Esophagus mucosa (tissue), 1 donor: ENCODE data around the gene EHF. TPM values are rescaled to one million over a fixed set of nuclear protein-coding genes. Genes with fewer than 3 reads are reported as not detected.
"Not testable (repeated sequence)": the region's sequence is repeated elsewhere in the genome, so short reads cannot be mapped to it uniquely, and the experiment has no call there.

Source experiments
- ATAC-seq: fragments of 200-7000 bp; cut with Tn5 transposase; one replicate; pipeline ENCODE4 v1.9.1; 2020
- total RNA-seq: library from RNA; stranded (reverse); gene quantifications from one replicate; pipeline ENCODE4 v1.2.4, GENCODE V29; 2023
- donor health status: DM: yes; HTN: yes; CAD: no.

EHF gene
- 342 TPM for total RNA-seq

GRCh38 chr11:34620820-34621792 is at the start of gene EHF:
TSS of gene EHF (plus strand) at chr11:34621093. CDS start at chr11:34642631, 21,538 bp downstream.
- peak; percentile 85 for ATAC-seq

GRCh38 chr11:34573537-34573936 is 47.4 kb upstream of the EHF start:
- ATAC-seq, result no peak

DNA sequence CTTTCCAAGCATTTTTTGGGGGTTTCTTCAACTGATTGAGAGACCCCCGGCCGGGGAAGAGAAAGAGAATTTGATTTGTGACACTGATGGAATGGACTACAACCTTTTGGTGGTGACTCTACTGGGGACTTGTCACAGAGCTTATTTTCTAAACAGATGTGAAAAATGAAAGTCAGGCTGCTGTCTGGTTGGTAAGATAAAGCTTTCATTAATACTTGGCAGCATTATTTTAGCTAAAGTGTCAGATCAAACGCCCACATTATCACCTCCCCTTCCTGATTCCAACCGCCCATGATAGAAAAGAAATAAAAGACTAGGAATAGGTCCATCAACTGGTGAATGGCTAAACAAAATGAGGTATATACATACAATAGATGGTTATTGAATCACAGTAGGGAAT is 45.6 kb upstream of the EHF start:
- no peak for ATAC-seq

- ATAC-seq, result no peak
Observed at GRCh38 chr11:34575671-34576070, 45.2 kb upstream of the EHF start.

- ATAC-seq, result no peak
Observed at GRCh38 chr11:34576331-34576730, 44.6 kb upstream of the EHF start.

DNA sequence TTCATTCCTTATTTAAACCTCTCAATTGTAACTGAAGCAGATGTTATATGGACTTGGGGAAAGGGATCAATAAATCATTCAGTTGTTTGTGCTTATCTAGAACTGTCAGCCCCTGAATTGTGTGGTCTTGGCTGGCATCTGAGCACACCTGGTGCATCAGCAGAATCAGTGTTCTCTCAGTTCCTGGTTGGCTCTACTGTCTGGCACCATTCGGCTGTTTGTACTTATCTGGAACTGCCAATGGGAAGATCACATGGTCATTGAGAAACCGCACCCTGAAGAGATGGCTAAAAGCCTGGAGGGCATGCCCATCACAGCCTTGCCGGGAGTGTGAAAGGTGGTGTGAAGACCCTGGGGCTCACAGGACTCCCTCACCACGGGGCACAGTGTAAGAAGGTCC is 37.1 kb upstream of the EHF start:
- ATAC-seq, result no peak

- peak; percentile 14 for ATAC-seq
Observed at GRCh38 chr11:34585304-34585734, 35.6 kb upstream of the EHF start.

DNA sequence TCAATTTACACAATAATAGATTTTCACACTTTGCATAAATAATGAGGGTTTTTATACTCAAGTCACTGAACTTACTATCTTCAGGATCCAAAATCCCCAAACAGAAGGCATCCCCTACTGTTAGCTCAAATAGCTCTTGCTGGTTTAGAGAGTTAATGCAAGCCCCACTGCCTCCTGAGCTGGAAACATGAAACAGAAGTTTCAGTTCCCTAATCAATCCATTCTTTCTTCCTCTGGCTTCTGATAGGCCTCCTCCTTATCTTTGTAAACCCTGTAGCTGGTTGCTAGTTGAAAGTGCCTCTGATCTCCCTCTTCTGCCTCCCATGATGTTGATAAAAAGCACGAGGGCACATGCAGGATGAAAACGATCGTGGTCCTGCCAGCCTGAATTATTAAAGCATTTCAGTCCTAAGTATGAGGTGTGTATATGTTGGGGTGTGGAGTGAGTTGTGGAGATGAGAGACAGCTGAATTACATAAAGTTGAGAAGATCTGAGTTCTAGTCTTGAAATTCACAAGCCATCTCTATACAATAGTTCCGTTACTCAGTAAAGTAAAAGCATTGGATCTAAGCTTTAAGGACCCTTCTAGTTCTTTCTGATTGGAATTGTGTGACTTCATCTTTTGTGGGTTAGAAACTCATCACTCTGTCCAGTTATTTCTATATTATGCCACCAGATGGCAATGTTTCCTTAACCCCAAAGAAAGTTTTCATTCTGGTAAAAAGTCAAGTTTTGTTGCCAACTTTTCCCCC is 35.0 kb upstream of the EHF start:
- peak; percentile 54 for ATAC-seq

GRCh38 chr11:34586488-34587281 is 34.2 kb upstream of the EHF start:
- ATAC-seq, result peak; percentile 46

- ATAC-seq, result peak; percentile 67
Observed at GRCh38 chr11:34587282-34587677, 33.6 kb upstream of the EHF start.

DNA sequence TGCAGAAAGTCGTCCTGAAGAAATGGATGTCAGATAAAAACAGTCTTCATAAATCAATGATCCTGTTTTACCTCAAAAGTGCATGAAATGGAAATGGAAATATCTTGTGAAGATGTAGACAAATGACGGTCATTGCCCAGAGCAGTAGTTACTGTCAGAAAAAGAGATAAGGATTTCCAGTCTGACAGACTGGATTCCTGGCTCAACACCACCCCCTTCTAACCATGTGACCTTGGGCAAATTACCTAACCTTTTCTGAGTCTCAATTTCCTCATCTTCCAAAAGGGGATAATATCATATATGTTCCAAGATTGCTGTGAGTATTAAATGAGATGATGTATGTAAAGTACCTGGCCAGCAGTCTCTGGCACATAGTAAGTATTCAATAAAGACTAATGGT is 32.9 kb upstream of the EHF start:
- no peak for ATAC-seq

DNA sequence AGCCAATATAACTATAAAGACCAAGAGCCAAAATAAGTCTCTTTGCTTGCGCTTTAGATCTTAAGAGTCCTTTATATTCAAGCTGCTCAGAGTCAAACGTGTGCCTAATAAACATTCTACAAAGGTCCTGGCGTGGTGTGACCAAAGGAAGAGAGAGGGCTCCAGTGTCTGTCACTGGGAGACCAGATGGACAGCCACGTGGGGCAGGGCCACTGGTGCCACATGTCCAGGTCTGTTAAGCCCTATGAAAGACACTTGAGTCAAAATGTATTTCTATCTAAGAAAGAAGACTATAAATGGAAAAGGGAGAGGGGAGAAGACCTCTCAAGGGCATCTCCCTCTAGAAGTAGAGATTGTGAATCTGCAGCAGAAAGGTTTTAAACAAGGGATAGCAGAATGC is 32.2 kb upstream of the EHF start:
- ATAC-seq, result no peak

- ATAC-seq, result not testable (repeated sequence)
Observed at GRCh38 chr11:34589177-34589576, 31.7 kb upstream of the EHF start.

- no peak for ATAC-seq
Observed at GRCh38 chr11:34593085-34593484, 27.8 kb upstream of the EHF start.

- ATAC-seq, result peak; percentile 82
Observed at GRCh38 chr11:34594603-34595002, 26.3 kb upstream of the EHF start.

- ATAC-seq, result peak; percentile 39
Observed at GRCh38 chr11:34595391-34595790, 25.5 kb upstream of the EHF start.

GRCh38 chr11:34595960-34596644 is 24.8 kb upstream of the EHF start:
- ATAC-seq, result no peak

DNA sequence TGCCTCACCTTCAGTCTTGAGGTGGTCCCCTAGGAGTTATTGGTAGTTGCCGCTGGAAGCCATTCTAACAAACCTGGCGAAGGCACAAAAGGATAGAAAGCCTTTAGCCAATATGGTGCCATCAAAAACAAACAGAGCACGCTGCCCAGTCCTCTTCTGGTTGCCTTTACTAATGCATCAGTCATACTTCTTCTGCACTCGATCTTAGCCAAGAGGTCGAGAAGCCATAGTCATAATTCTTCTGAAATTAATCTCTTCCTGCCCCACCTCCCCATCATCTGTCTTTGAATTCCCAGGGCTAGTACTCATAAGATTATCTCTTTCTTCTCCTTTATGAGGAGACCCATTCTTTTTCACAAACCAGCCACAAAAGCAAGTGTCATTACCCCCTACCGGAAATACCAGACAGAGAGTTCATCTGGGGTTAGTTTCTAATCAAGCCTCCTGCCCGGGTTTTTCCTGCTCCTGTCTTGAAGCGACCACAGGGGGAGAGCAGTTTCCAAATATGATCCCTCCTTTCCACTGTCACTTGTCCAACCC is 21.4 kb upstream of the EHF start:
- peak; percentile 69 for ATAC-seq

DNA sequence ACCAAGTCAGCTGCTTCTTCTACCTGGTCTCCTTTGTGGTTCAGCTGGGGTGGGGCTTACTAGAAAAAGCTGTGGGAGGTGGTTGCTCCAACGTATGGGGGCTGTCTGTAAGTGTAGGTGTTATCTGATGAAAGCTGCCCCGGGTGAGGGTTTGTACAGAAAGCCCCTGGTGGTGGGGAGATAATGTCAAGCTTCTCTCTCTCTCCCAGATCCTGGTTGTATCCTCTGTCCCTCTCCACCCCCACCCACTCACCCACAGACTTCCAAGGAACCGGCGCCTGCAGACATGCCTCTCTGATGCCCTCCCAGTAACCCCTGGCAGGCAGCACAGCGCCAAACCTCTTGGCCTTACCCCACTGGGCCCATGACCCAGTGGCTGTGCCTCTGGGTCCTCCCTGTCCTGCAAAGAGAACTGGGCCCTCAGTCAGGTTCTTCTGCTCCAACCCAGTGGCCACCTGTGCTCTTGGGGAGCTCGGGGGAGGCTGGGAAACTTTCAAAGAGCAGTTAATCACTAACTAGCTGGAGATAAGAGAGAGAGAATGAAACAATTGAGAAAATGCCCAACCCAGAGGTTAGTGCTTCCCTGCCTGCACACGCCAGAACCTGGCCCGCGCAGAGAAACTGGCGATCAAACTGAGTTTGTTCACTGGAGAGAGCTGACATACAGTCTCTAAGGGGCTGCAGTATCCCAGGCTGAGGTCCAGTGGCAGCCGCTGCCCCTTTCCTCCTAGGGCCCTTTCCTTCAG is 20.4 kb upstream of the EHF start:
- ATAC-seq, result peak; percentile 60

DNA sequence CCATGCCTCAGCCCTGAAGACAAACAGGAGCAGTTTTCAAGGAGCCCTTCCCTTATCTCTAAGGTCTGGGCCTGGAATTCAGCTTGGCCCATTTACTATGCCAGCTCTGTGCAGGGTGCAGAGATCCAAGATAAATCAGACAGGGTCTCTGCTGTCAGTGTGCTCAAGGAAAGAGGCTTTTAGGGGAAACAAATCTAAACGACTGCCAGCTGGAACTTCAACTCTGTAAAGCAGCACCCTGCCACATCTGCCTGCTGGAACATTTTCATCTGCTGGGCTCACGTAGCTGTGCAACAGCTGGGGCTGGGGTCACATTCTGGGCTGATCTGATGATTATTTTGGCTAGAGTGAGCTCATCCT is 19.8 kb upstream of the EHF start:
- ATAC-seq, result no peak

- no peak for ATAC-seq
Observed at GRCh38 chr11:34601609-34602008, 19.3 kb upstream of the EHF start.
